Mesenchymal stem cell (in vitro differentiated cells and primary cell): Measurements from ENCODE around the gene INPP4A.

Source experiments
- DNase-seq: peaks from one replicate; pipeline ENCODE4 v3.0.0-alpha.2; 2013
- H2AFZ ChIP-seq: one replicate; pipeline ENCODE4 v1.6.1; 2013; ENCODE audit warnings: low read depth, mild to moderate bottlenecking, control low read depth, inconsistent platforms, low read length, moderate library complexity
- H2AK5ac ChIP-seq: 2 replicates; pipeline ENCODE4 v1.6.1; 2013; ENCODE audit warnings: low read length, moderate library complexity, mild to moderate bottlenecking, inconsistent platforms; ENCODE audit not compliant: severe bottlenecking
- H2BK120ac ChIP-seq: one replicate; pipeline ENCODE4 v1.6.1; 2013; ENCODE audit warnings: low read depth, mild to moderate bottlenecking, inconsistent platforms, low read length, moderate library complexity
- H2BK12ac ChIP-seq, 2 experiments: one replicate each; pipeline ENCODE4 v1.6.1; 2013; ENCODE audit warnings: inconsistent platforms in 2 of 2, low read length in 2 of 2, mild to moderate bottlenecking in 2 of 2, moderate library complexity in 2 of 2, control low read depth in 1 of 2
- H2BK15ac ChIP-seq: one replicate; pipeline ENCODE4 v1.6.1; 2013; ENCODE audit warnings: mild to moderate bottlenecking, low read depth, inconsistent platforms; ENCODE audit not compliant: poor library complexity, severe bottlenecking
- H2BK5ac ChIP-seq: 2 replicates; pipeline ENCODE4 v1.6.1; 2013; ENCODE audit warnings: low read depth, mild to moderate bottlenecking, low read length, control low read depth, inconsistent platforms; ENCODE audit not compliant: poor library complexity, severe bottlenecking
- H3K14ac ChIP-seq, 2 experiments: one replicate each; pipeline ENCODE4 v1.6.1; 2013; ENCODE audit warnings: inconsistent platforms in 2 of 2, low read length in 2 of 2, control low read depth in 1 of 2, mild to moderate bottlenecking in 1 of 2, moderate library complexity in 1 of 2
- H3K18ac ChIP-seq, 2 experiments: one replicate each; pipeline ENCODE4 v1.6.1; 2013; ENCODE audit warnings: inconsistent platforms in 2 of 2, low read length in 2 of 2, control low read depth in 1 of 2, low read depth in 1 of 2, mild to moderate bottlenecking in 1 of 2
- H3K23ac ChIP-seq, 2 experiments: one replicate each; pipeline ENCODE4 v1.6.1; 2013; ENCODE audit warnings: inconsistent platforms in 2 of 2, low read length in 2 of 2, mild to moderate bottlenecking in 2 of 2, moderate library complexity in 2 of 2, control low read depth in 1 of 2
- H3K27ac ChIP-seq: 2 replicates; pipeline ENCODE4 v1.5.1; 2013; ENCODE audit warnings: mild to moderate bottlenecking, moderate library complexity, low read length, control low read depth, inconsistent platforms; ENCODE audit not compliant: poor library complexity, severe bottlenecking
- H3K27me3 ChIP-seq, 2 experiments: 2 replicates each; pipeline versions ENCODE4 v1.6.1 to v1.7.0; 2013; ENCODE audit warnings: low read length in 2 of 2, mild to moderate bottlenecking in 2 of 2, moderate library complexity in 2 of 2, control low read depth in 1 of 2, inconsistent platforms in 1 of 2; ENCODE audit not compliant: control insufficient read depth in 1 of 2, insufficient read depth in 1 of 2
- H3K36me3 ChIP-seq, 2 experiments: 2 replicates each; pipeline versions ENCODE4 v1.6.1 to v1.7.0; 2013; ENCODE audit warnings: low read length in 2 of 2, control low read depth in 1 of 2, inconsistent platforms in 1 of 2, low read depth in 1 of 2, mild to moderate bottlenecking in 1 of 2; ENCODE audit not compliant: insufficient read depth in 2 of 2, control insufficient read depth in 1 of 2
- H3K4ac ChIP-seq, 2 experiments: one replicate each; pipeline ENCODE4 v1.6.1; 2013; ENCODE audit warnings: inconsistent platforms in 2 of 2, low read length in 2 of 2, mild to moderate bottlenecking in 2 of 2, moderate library complexity in 2 of 2, control low read depth in 1 of 2, low read depth in 1 of 2
- H3K4me1 ChIP-seq: 2 replicates; pipeline ENCODE4 v1.6.1; 2013; ENCODE audit warnings: low read depth, low read length, control low read depth; ENCODE audit not compliant: control insufficient read depth, insufficient read depth
- H3K4me2 ChIP-seq: 2 replicates; pipeline ENCODE4 v1.6.1; 2013; ENCODE audit warnings: low read length, mild to moderate bottlenecking, inconsistent platforms; ENCODE audit not compliant: poor library complexity, severe bottlenecking
- H3K4me3 ChIP-seq, 2 experiments: 2 replicates each; pipeline versions ENCODE4 v1.5.1 to v1.7.0; 2013; ENCODE audit warnings: low read length in 2 of 2, mild to moderate bottlenecking in 2 of 2, control low read depth in 1 of 2, low read depth in 1 of 2; ENCODE audit not compliant: insufficient read depth in 1 of 2
- H3K79me1 ChIP-seq: replicated peaks from 2 replicates; pipeline ENCODE4 v1.6.1; 2013; ENCODE audit warnings: mild to moderate bottlenecking, control low read depth, low read length, inconsistent platforms; ENCODE audit not compliant: poor library complexity, severe bottlenecking
- H3K9ac ChIP-seq: 2 replicates; pipeline ENCODE4 v1.7.0; 2013; ENCODE audit warnings: mild to moderate bottlenecking, low read length, moderate library complexity
- H3K9me3 ChIP-seq: 2 replicates; pipeline ENCODE4 v1.7.0; 2013; ENCODE audit warnings: mild to moderate bottlenecking, low read length; ENCODE audit not compliant: control insufficient read depth
- H4K8ac ChIP-seq: one replicate; pipeline ENCODE4 v1.6.1; 2013; ENCODE audit warnings: inconsistent platforms, mild to moderate bottlenecking, low read length, moderate library complexity
- H4K91ac ChIP-seq: one replicate; pipeline ENCODE4 v1.6.1; 2013; ENCODE audit warnings: mild to moderate bottlenecking, low read length, inconsistent platforms
- WGBS: methylation state at CpG from one replicate; pipeline ENCODE4 v1.1.7; 2013; ENCODE audit warnings: mixed read lengths; 5-methylcytosine and 5-hydroxymethylcytosine counted together

INPP4A gene

DNA sequence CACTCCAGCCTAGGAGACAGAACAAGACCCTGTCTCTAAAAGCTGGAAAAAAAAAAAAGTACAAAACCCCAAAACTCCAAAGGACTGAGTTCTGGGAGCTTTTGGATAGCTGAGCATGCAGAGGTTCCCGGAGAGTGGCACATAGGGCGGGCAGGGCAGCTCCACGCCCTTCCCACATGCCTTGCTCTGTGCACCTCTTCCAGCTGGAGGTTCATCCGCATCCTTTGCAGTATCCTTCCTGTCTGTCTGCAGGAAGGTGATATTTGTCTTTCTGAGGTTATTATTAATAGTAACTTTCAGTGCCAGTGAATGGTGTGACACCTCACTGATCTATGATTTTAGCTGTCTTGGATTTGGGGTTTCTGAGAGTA lies 70.2 kb downstream of the INPP4A start:
- Histone ChIP-seq H4K8ac (no peak overlapping the region), H2BK120ac (no peak overlapping the region), H3K4me1 (peaks cover 11% of the 10 kb centered on the region), H2BK12ac (no peak overlapping the region), H3K79me1 (peaks cover 42% of the 10 kb centered on the region), H2BK5ac (no peak overlapping the region), H3K27ac (no peak overlapping the region), H2BK15ac (no peak overlapping the region), H3K18ac (no peak overlapping the region), H3K27me3 (no peaks in the 10 kb centered on the region), H3K23ac (no peak overlapping the region), H2AFZ (no peak overlapping the region), H3K36me3 (peaks cover 3 to 7% of the 10 kb centered on the region in 2 experiments), H3K4ac (no peak overlapping the region), H3K9me3 (no peaks in the 10 kb centered on the region), H3K4me3 (no peak overlapping the region), H4K91ac (no peak overlapping the region), H3K9ac (peak overlapping the region; percentile 47), H2AK5ac (no peak overlapping the region), H3K14ac (no peak overlapping the region), H3K4me2 (no peak overlapping the region)
- WGBS: 88% methylated on average over 4 of the region's 4 CpGs
- DNase-seq: no peak

DNA sequence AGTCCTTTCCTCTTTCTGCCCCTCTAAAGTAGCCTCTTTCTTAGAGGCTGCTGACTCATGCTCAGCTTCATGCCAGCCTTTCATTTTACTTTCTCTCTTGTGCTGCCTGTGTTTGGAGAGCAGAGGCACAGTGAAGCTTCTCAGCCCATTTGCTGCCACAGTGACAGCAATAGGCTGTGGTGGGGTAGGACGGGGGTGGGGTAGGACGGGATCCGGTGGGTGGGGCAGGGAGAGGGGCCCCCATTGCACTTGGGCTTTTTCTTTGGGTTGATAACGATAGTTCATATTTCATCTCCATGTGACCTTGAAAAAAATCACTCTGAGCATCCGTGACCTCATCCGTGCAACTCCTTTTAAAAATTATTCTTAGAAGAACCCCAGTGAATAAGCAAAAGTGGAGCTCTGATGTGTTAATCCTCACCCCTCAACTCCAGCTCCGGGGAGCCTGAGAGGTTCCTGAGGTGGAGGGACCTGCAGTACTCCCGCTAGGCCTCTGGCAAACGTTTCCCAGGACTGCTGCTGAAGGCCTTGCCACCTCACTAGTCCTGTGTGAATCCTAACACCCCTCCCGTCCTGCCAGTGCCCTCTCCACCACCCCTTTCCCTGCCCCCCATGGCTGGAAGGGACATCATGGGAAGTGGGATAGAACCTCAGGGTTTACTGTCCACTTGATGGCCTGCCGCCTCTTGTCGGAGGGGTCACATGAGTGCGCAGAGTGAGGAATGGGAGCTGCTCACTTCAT lies 70.8 kb downstream of the INPP4A start:
- H2BK15ac ChIP-seq: no peak overlapping the region
- peaks cover 39% of the 10 kb centered on the region for H3K79me1 ChIP-seq
- peak overlapping the region in 1 of 2 experiments; percentile 84 for H3K4ac ChIP-seq
- H3K18ac ChIP-seq: peak overlapping the region in 1 of 2 experiments; percentile 74
- peak overlapping the region in 1 of 2 experiments; percentile 4 for H3K14ac ChIP-seq
- no peak overlapping the region for H3K4me2 ChIP-seq
- peak overlapping the region; percentile 47 for H3K9ac ChIP-seq
- H3K27ac ChIP-seq: no peak overlapping the region
- no peak overlapping the region for H4K91ac ChIP-seq
- no peaks in the 10 kb centered on the region for H3K27me3 ChIP-seq
- H2BK5ac ChIP-seq: no peak overlapping the region
- WGBS: 84% methylated on average over 11 of the region's 13 CpGs
- peak overlapping the region; percentile 51 for H2BK120ac ChIP-seq
- no peak overlapping the region for H3K4me3 ChIP-seq
- H2AFZ ChIP-seq: no peak overlapping the region
- peaks cover 11% of the 10 kb centered on the region for H3K4me1 ChIP-seq
- H2AK5ac ChIP-seq: no peak overlapping the region
- peaks cover 3 to 11% of the 10 kb centered on the region in 2 experiments for H3K36me3 ChIP-seq
- no peak overlapping the region for H3K23ac ChIP-seq
- peak; percentile 67 for DNase-seq
- no peaks in the 10 kb centered on the region for H3K9me3 ChIP-seq
- H2BK12ac ChIP-seq: peak overlapping the region in 1 of 2 experiments; percentile 73
- no peak overlapping the region for H4K8ac ChIP-seq

DNA sequence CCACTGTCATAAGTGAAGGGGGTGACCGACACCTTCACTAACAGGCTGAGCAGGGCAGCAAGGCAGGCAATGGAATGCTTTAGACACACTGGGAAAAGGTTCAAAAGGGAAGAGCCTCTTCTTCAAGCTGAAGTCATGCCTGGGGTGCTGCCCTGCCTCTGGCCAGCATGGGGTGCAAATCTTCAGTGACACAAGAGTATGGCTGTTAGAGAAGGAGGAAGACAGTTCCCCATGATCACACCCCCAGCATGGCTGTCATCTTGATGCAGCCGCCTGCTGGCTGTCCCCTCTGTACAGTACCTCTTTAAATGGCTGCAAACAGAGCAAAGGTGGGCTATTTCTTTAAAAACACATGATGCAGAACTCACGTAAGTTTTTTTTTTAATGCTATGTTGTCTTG lies 71.9 kb downstream of the INPP4A start:
- no peak for DNase-seq
- Histone ChIP-seq H3K4me3 (no peak overlapping the region), H3K14ac (no peak overlapping the region), H2BK5ac (no peak overlapping the region), H3K4ac (no peak overlapping the region), H3K23ac (peak overlapping the region in 1 of 2 experiments; percentile 1), H3K9ac (no peak overlapping the region), H2BK15ac (no peak overlapping the region), H3K27me3 (no peaks in the 10 kb centered on the region), H2AK5ac (no peak overlapping the region), H2AFZ (no peak overlapping the region), H3K4me2 (no peak overlapping the region), H2BK12ac (peak overlapping the region in 1 of 2 experiments; percentile 42), H4K8ac (no peak overlapping the region), H3K18ac (peak overlapping the region in 1 of 2 experiments; percentile 6), H4K91ac (peak overlapping the region; percentile 44), H2BK120ac (no peak overlapping the region), H3K9me3 (no peaks in the 10 kb centered on the region), H3K36me3 (peaks cover 3 to 11% of the 10 kb centered on the region in 2 experiments), H3K4me1 (peaks cover 13% of the 10 kb centered on the region), H3K79me1 (peaks cover 40% of the 10 kb centered on the region), H3K27ac (no peak overlapping the region)
- 100% methylated on average over 2 of the region's 3 CpGs for WGBS

DNA sequence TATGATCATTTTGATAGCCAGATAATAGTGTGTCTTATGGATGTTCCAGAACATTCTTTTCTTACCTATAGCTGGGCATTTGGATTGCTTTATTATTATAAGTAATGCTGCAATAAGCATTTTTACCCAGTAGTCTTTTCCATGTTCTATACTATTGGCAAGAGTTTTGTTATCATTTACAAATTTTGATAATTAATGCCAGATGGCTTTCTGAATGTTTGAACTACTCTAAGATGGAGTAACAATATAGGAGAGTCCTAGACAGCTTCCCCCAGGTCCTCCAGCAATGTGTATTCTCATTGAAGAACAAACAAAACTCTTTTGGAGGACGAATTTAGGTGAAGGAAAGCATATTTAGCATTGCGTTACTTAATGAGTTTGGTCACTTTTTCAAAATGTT lies 73.0 kb downstream of the INPP4A start:
- Histone ChIP-seq H2BK15ac (no peak overlapping the region), H3K4ac (no peak overlapping the region), H3K79me1 (peaks cover 37% of the 10 kb centered on the region), H3K4me1 (peaks cover 13% of the 10 kb centered on the region), H2BK5ac (no peak overlapping the region), H2AFZ (no peak overlapping the region), H3K4me2 (no peak overlapping the region), H3K36me3 (peaks cover 3 to 11% of the 10 kb centered on the region in 2 experiments), H2AK5ac (no peak overlapping the region), H3K27me3 (no peaks in the 10 kb centered on the region), H3K9me3 (no peaks in the 10 kb centered on the region), H2BK12ac (no peak overlapping the region), H3K9ac (no peak overlapping the region), H4K91ac (no peak overlapping the region), H3K27ac (no peak overlapping the region), H3K14ac (no peak overlapping the region), H3K18ac (no peak overlapping the region), H2BK120ac (no peak overlapping the region), H3K4me3 (no peak overlapping the region), H3K23ac (no peak overlapping the region), H4K8ac (no peak overlapping the region)
- DNase-seq: no peak
- 100% methylated on average over 1 of the region's 2 CpGs for WGBS
